Measurements from ENCODE around the gene ABCA8.
"Not testable (repeated sequence)": the region's sequence is repeated elsewhere in the genome, so short reads cannot be mapped to it uniquely, and the experiment has no call there.

ABCA8 gene

GRCh38 chr17:68943812-68944182, 11.4 kb downstream of the ABCA8 start:
- not testable (repeated sequence) for DNase-seq (ENCODE audit: low read depth in 4 of 4, low spot score in 1 of 4)

DNA sequence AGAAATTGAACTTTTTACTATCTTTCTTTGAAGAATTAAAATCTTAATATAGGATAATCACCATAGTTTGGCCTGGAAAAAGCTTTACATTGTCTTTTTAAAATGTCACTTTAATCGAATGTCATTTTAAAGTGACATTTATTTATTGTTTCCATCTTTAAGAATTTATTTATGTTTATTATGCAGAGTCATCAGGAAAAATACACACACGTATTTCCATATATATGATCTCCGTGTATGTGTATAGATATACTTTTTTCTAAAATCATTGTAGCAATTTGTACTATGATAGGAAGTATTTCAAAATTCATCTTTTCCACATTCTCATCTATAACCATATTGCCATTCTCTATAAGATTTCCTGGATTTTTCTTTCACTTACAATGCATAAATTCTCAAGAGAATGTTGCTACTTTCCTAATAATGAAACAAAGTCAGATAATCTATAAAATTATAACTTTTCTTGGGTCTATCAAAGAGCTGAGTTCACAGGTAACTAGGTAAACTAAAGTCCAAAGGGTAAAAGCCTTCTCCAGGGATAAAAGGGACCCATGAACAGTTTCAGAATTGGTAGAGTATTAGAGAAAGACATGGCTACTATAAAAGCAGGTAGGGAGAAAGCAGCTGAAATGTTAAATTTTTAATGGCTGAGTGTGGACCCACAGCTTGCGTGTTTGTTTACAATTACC, 11.9 kb downstream of the ABCA8 start:
- no peak for DNase-seq (ENCODE audit: low read depth in 4 of 4, low spot score in 1 of 4)

GRCh38 chr17:68942389-68942788, 12.8 kb downstream of the ABCA8 start:
- DNase-seq (ENCODE audit: low read depth in 4 of 4, low spot score in 1 of 4): no peak

GRCh38 chr17:68941761-68942160, 13.4 kb downstream of the ABCA8 start:
- no peak for DNase-seq (ENCODE audit: low read depth in 4 of 4, low spot score in 1 of 4)

- no peak for DNase-seq (ENCODE audit: low read depth in 4 of 4, low spot score in 1 of 4)
Measured at GRCh38 chr17:68939195-68939594, 16.0 kb downstream of the ABCA8 start.

DNA sequence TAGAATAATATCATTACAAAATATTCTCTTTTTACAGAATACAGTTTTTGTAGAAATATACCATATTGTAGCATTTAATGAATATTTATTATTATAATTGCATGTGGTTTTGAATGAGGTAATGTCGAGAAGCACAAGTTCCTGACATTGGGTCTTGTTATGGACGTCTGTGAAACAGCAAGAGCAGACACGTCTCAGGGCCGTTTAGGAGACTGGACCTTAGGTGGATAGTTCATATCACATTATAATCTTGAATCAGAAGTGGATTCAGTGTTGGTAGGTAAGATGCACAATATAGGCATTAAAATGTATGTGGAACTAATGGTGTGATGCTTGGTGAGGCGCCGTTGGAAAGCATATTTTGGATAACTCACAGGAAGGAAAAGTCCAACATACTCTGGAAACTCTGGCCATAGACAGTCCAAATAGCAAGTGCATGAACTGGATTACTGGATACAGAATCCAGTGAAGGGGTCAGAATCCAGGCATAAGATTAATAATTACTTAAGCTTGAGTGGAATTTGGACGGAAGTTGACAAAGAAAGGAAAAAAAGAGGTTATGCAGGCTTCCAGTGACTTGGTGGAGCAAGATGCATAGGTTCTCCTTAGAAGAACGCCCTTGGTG, 17.2 kb downstream of the ABCA8 start:
- DNase-seq (ENCODE audit: low read depth in 4 of 4, low spot score in 1 of 4): no peak

- DNase-seq (ENCODE audit: low read depth in 4 of 4, low spot score in 1 of 4): no peak
Measured at GRCh38 chr17:68927516-68927915, 27.7 kb downstream of the ABCA8 start.

DNA sequence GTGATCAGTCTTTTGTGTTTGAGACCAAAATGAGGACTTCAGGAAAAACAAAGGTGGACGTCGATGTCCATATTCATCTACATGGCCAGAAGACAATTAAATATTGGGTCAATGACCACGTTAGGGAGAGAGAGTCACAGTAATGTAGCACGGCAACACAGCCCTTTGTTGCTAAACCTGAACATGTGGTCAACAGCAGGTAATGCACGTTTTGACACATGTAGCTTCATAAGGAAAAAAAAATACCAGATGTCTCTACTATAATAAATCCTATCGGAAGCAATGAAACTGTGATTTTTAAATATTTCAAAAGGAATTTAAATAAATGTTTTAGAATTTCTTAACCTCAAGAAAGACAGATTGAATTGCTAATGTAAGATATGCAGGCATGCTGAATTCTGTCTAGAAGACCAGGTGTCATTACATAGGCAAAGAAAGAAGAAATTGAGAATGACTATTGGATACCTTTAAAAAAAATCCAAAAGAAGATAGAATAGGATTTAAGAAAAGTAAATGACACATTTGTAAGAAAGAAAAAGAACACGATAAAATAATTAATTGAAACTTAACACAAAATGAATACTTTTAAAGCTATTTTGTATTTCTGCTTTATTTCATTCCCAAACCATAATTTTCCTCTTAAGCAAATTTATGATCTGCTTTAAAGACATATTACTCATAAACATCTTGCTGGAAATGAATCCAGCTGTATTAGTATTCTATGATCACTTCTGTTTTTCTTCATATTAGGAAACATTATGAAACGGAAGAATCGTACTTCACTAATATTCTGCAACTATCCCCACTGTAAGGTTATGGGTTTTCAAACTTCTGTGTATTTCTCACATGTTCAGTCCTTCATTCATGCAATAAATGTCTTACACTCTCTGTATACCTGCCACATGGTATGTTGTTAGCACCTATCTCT, 30.1 kb downstream of the ABCA8 start:
- no peak for DNase-seq (ENCODE audit: low read depth in 4 of 4, low spot score in 1 of 4)

DNA sequence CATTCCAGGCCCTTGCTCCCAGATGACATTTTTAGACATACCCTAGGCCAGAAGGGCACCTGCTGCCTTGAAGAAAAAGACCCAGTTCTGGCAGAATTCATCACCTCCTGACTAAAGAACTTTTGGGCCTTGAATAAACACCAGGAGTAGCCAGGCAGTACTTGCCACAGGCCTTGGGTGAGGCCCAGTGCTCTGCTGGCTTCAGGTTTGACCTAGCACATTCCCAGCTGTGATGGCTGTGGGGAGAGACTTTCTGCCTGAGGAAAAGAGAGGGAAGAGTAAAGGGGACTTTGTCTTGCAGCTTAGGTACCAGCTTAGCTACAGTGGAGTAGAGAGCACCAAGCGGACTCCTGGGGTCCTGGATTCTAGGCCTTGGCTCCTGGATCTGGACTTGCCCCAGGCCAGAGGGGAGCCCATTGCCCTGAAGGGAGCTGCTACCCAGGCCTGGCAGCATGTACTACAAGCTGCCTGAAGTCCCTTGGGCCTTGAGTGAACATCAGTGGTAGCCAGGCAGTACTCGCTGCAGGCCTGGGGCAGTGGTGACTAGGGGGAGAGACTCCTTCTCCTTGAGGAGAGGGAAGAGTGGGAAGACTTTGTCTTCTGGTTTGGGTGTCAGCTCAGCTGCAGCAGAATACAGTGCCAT, 44.3 kb downstream of the ABCA8 start:
- DNase-seq (ENCODE audit: low read depth in 4 of 4, low spot score in 1 of 4): no peak

GRCh38 chr17:68910251-68910705, 44.9 kb downstream of the ABCA8 start:
- no peak for DNase-seq (ENCODE audit: low read depth in 4 of 4, low spot score in 1 of 4)

GRCh38 chr17:68909066-68909465, 46.1 kb downstream of the ABCA8 start:
- DNase-seq (ENCODE audit: low read depth in 4 of 4, low spot score in 1 of 4): no peak

DNA sequence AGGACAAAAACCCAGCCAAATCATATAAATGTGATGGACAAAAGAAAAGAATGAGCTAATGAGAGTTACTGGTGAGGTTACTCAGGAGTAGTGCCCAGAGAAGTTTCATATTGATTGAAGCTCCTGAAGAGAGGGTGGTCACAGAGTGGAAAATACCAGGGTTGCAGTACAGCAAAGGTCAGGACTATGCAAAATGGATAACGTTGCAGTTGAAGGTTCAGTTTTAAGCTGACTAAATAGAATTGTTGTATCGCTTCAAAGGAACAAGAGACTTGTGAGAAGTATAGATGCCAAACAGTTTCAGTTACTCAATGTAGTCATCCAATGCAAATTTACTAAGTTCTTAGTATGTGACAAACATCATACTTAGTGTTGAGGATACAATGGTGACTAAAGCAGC, 47.1 kb downstream of the ABCA8 start:
- no peak for DNase-seq (ENCODE audit: low read depth in 4 of 4, low spot score in 1 of 4)

DNA sequence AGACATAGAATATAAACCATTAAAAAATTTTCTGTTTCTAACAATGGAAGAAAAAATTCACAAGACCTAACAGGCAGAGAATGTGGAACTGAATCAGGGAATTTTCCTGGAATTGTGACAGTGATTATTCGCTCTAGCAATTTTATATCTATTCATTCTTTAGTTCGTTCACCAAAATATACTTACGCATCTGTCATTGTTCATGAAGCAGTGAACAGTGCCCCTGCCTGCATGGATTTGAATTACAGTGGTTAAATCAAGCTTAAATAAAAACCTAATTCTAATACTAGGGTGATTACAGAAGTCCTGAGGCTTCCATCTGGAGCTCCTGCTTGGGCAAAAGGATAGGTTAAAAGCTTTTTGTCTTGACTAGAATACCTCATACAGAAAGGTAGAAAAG, 48.6 kb downstream of the ABCA8 start:
- no peak for DNase-seq (ENCODE audit: low read depth in 4 of 4, low spot score in 1 of 4)

DNA sequence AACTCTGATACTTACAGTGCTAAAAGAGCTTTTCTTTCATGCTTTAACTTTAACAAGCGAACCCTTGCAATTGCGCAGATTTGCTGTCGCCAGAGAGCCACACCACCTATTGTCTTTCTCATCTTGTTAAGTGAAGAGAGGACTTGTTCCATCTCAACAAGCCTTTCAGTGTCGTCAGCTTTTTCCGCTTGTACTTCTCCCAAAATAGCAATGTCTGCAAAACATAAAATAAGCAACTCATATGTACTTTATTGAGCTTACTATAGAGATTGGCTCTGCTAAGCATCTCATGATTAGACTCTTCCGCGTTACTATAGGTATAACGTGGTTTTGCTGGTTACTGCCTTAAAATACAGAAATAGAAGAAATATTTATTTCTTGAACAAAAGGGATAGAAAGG, 51.9 kb downstream of the ABCA8 start:
- DNase-seq (ENCODE audit: low read depth in 4 of 4, low spot score in 1 of 4): no peak

DNA sequence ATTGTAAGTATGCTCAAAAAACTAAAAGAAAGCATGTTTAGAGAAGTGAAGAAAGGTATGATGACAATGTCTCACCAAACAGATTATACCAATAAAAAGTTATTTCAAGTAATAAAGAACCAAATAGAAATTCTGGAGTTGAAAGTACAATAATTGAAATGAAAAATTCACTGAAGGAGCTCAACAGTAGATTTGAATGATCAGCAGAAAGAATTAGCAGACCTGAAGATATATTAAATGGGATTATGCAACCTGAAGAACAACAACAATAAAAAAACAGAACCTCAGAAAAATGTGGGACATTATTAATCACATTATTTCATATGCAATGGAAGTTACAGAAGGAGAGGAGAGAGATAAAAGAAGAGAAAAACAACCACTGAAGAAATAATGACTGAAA, 57.6 kb downstream of the ABCA8 start:
- no peak for DNase-seq (ENCODE audit: low read depth in 4 of 4, low spot score in 1 of 4)

DNA sequence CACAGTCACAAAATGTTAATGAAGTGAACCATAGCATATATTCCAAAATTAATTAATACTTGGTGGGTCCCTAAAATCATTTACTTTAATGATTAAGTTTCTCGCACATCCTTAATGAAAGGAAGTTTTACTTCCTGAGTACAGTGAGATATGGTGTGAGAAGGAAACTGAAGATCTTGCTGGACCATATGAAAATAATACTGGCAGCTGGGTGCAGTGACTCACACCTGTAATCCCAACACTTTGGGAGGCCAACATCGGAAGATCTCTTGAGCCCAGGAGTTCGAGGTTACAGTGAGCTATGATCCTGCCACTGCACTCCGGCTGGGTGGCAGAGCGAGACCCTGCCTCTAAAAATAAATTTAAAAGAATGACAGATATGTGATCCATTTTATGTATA, 62.5 kb downstream of the ABCA8 start:
- DNase-seq (ENCODE audit: low read depth in 4 of 4, low spot score in 1 of 4): no peak

- no peak for DNase-seq (ENCODE audit: low read depth in 4 of 4, low spot score in 1 of 4)
Measured at GRCh38 chr17:68892193-68892592, 63.0 kb downstream of the ABCA8 start.

GRCh38 chr17:68886401-68886800, 68.8 kb downstream of the ABCA8 start:
- DNase-seq (ENCODE audit: low read depth in 4 of 4, low spot score in 1 of 4): no peak

GRCh38 chr17:68884888-68885287, 70.3 kb downstream of the ABCA8 start:
- DNase-seq (ENCODE audit: low read depth in 4 of 4, low spot score in 1 of 4): no peak

- no peak for DNase-seq (ENCODE audit: low read depth in 4 of 4, low spot score in 1 of 4)
Measured at GRCh38 chr17:68878226-68878885, 76.8 kb downstream of the ABCA8 start.

DNA sequence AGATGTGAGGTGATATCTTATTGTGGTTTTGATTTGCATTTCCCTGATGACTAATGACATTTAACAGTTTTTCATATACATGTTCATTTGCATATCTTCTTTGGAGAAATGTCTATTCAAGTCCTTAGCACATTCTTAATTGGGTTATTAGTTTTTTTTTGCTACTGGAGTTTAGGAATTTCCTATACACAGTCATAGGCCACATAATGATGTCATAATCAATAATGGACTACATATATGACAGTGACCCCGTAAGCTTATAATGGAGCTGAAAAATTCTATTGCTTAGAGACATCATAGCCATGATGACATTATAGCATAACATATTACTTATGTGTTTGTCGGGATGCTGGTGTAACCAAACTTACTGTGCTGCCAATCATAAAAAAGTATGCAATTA, 83.7 kb downstream of the ABCA8 start:
- DNase-seq (ENCODE audit: low read depth in 4 of 4, low spot score in 1 of 4): no peak

Data from stimulated activated CD4-positive, alpha-beta T cell treated with anti-CD3 and anti-CD28 coated beads, Interleukin-1b, Interleukin-23, amount 100 ng/mL, for 24 hours (primary cell).